ENCODE results near the gene THOC6. TPM values are rescaled to one million over a fixed set of nuclear protein-coding genes. Genes with fewer than 3 reads are reported as not detected.

THOC6 gene
- polyA plus RNA-seq, 1 experiment, result 20.5 TPM

DNA sequence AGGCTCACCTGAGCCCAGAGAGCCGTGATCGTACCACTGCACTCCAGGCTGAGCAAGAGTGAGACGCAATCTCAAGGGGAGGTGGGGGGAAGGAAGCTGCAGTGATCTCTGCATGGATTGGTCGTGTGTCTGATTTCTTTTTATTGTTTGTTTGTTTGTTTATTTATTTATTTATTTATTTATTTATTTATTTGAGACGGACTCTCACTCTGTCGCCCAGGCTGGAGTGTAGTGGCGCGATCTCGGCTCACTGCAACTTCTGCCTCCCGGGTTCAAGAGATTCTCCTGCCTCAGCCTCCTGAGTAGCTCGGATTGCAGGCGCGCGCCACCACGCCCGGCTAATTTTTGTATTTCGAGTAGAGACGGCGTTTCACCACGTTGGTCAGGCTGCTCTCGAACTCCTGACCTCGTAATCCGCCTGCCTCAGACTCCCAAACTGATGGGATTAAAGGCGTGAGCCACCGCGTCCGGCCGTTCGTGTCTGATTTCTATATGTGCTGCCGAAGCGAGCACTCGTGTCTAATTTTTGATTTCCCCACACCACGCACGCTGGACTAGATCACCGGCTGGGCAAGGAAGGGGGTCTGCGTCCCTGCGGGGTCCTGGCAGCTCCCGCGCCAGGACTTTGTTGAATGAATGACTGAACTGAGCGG is 4.1 kb upstream of the THOC6 start:
- Histone ChIP-seq H3K36me3 (ENCODE audit: control insufficient read depth, insufficient read depth, low read length) (peaks cover 11% of the 10 kb centered on the region), H3K27me3 (ENCODE audit: control insufficient read depth, insufficient read depth, low read length) (no peaks in the 10 kb centered on the region), H3K4me3 (ENCODE audit: low read depth, low read length) (peak overlapping the region; percentile 97)
- DNase-seq (ENCODE audit: low read depth), result no peak
- ChIA-PET CTCF (interaction anchor here (0.9 to 6.3 kb wide), 6 partner anchors 9 to 110 kb away, joined by 3 to 78 read pairs (median 8); partner anchors contain the start of gene PAQR4), POLR2A (interaction anchor here (0.6 to 0.9 kb wide), 3 partner anchors 12 to 47 kb away, joined by 3 read pairs; no protein-coding TSS in a partner anchor)
- TF ChIP-seq, protein P1, sequence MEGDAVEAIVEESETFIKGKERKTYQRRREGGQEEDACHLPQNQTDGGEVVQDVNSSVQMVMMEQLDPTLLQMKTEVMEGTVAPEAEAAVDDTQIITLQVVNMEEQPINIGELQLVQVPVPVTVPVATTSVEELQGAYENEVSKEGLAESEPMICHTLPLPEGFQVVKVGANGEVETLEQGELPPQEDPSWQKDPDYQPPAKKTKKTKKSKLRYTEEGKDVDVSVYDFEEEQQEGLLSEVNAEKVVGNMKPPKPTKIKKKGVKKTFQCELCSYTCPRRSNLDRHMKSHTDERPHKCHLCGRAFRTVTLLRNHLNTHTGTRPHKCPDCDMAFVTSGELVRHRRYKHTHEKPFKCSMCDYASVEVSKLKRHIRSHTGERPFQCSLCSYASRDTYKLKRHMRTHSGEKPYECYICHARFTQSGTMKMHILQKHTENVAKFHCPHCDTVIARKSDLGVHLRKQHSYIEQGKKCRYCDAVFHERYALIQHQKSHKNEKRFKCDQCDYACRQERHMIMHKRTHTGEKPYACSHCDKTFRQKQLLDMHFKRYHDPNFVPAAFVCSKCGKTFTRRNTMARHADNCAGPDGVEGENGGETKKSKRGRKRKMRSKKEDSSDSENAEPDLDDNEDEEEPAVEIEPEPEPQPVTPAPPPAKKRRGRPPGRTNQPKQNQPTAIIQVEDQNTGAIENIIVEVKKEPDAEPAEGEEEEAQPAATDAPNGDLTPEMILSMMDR (IDR thresholded peaks at IDR 0.05; ENCODE audit: insufficient read depth, low read depth, low read length), result no peak

DNA sequence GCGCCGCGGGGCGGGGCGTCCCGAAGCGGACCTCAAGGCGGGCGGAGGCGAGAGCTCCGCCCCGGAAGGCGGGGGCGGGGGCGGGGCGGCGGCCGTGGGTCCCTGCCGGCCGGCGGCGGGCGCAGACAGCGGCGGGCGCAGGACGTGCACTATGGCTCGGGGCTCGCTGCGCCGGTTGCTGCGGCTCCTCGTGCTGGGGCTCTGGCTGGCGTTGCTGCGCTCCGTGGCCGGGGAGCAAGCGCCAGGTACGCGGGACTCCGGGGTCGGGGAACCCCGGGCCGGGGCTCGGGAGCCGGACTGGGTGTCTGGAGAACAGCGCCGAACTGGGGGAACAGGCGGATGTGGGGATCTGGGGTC is 3.6 kb upstream of the THOC6 start, which contains the start of gene TNFRSF12A:
Gene TNFRSF12A, plus strand, starts transcription at position 122 of the 357 bp plus-strand sequence. Its CDS starts 30 bp downstream, at position 152.
- ChIA-PET POLR2A (interaction anchor here (0.6 to 1.1 kb wide), 4 partner anchors 11 to 48 kb away, joined by 3 read pairs; no protein-coding TSS in a partner anchor), CTCF (interaction anchor here (1.2 to 6.3 kb wide), 5 partner anchors 10 to 109 kb away, joined by 3 to 78 read pairs (median 12); no protein-coding TSS in a partner anchor)
- H3K36me3 ChIP-seq (ENCODE audit: control insufficient read depth, insufficient read depth, low read length), result peaks cover 11% of the 10 kb centered on the region
- TF ChIP-seq, protein P1 (IDR thresholded peaks at IDR 0.05; ENCODE audit: insufficient read depth, low read depth, low read length), result 0 out of 2 replicates have a peak, but pooled peaks have one; percentile 7
- no peak for DNase-seq (ENCODE audit: low read depth)
- peak within 1 kb of the TSS; percentile 97 for H3K4me3 ChIP-seq (ENCODE audit: low read depth, low read length)
- no peaks in the 10 kb centered on the region for H3K27me3 ChIP-seq (ENCODE audit: control insufficient read depth, insufficient read depth, low read length)

GRCh38 chr16:3020604-3021448 is 3.0 kb upstream of the THOC6 start:
- H3K36me3 ChIP-seq (ENCODE audit: control insufficient read depth, insufficient read depth, low read length), result peaks cover 14% of the 10 kb centered on the region

DNA sequence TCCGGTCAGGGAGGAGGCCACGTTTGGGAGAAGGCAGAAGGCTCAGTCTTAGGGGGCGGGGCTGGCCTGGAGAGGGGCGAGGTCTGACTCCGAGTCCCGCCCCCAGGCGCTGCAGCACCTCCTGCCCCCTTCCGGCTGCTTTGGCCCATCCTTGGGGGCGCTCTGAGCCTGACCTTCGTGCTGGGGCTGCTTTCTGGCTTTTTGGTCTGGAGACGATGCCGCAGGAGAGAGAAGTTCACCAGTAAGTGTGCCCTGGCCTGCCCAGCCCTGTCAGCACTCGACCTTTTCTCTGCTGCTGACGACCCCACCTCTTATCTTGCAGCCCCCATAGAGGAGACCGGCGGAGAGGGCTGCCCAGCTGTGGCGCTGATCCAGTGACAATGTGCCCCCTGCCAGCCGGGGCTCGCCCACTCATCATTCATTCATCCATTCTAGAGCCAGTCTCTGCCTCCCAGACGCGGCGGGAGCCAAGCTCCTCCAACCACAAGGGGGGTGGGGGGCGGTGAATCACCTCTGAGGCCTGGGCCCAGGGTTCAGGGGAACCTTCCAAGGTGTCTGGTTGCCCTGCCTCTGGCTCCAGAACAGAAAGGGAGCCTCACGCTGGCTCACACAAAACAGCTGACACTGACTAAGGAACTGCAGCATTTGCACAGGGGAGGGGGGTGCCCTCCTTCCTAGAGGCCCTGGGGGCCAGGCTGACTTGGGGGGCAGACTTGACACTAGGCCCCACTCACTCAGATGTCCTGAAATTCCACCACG is 2.2 kb upstream of the THOC6 start:
- peaks cover 20% of the 10 kb centered on the region for H3K36me3 ChIP-seq (ENCODE audit: control insufficient read depth, insufficient read depth, low read length)

More at GRCh38 chr16:3020604-3021448, 3.0 kb upstream of the THOC6 start:
- ChIA-PET POLR2A (interaction anchor here (0.6 to 1.1 kb wide), 4 partner anchors 11 to 114 kb away, joined by 3 to 4 read pairs (median 3); partner anchors contain the start of gene ZNF213), CTCF (interaction anchor here (1.2 to 6.3 kb wide), 7 partner anchors 10 to 153 kb away, joined by 3 to 78 read pairs (median 5); no protein-coding TSS in a partner anchor)
- Histone ChIP-seq H3K4me3 (ENCODE audit: low read depth, low read length) (peak overlapping the region; percentile 97), H3K27me3 (ENCODE audit: control insufficient read depth, insufficient read depth, low read length) (no peaks in the 10 kb centered on the region)
- TF ChIP-seq, protein P1 (IDR thresholded peaks at IDR 0.05; ENCODE audit: insufficient read depth, low read depth, low read length), result no peak; the same call in 1 of the 2 replicates
- DNase-seq (ENCODE audit: low read depth), result peak; percentile 27

More for the DNA sequence above, 2.2 kb upstream of the THOC6 start:
- DNase-seq (ENCODE audit: low read depth), result peak; percentile 68
- no peaks in the 10 kb centered on the region for H3K27me3 ChIP-seq (ENCODE audit: control insufficient read depth, insufficient read depth, low read length)
- ChIA-PET CTCF (interaction anchor here (1.6 to 6.3 kb wide), 6 partner anchors 10 to 153 kb away, joined by 5 to 78 read pairs (median 14); no protein-coding TSS in a partner anchor), POLR2A (interaction anchor here (0.6 to 1.1 kb wide), 3 partner anchors 14 to 702 kb away, joined by 3 to 15 read pairs (median 4); partner anchors contain the start of gene ZNF213)
- peak overlapping the region; percentile 97 for H3K4me3 ChIP-seq (ENCODE audit: low read depth, low read length)
- TF ChIP-seq, protein P1 (IDR thresholded peaks at IDR 0.05; ENCODE audit: insufficient read depth, low read depth, low read length), result peak; percentile 55

Data from BJ (cell line).